ENCODE data around the gene LUC7L2.

Gene LUC7L2

DNA sequence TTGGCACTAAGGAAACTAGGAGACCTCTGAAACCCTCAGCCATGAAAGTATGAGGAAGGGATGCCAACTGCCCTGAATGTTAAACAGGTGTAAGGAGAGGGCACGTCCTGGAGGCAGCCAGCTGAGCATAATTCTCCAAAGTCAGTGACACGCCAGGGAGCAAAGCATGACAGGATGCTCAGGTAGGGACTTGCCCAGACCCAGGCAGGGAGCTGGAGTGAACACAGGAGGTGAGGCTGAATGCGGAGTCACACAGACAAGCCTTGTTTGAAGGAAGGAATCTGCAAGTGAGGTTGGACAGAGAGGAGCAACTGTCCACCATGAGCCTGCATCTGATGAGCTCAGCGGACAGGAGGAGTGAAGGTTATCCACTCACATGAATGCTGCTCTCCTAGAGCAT is 82.3 kb downstream of the LUC7L2 start:
- Histone ChIP-seq H3K36me3 (no peaks in the 10 kb centered on the region), H3K9me3 (no peaks in the 10 kb centered on the region), H3K4me3 (ENCODE audit: low read depth, low read length) (no peak overlapping the region), H3K27me3 (no peaks in the 10 kb centered on the region), H3K4me1 (no peaks in the 10 kb centered on the region)
- TF ChIP-seq, protein P1, sequence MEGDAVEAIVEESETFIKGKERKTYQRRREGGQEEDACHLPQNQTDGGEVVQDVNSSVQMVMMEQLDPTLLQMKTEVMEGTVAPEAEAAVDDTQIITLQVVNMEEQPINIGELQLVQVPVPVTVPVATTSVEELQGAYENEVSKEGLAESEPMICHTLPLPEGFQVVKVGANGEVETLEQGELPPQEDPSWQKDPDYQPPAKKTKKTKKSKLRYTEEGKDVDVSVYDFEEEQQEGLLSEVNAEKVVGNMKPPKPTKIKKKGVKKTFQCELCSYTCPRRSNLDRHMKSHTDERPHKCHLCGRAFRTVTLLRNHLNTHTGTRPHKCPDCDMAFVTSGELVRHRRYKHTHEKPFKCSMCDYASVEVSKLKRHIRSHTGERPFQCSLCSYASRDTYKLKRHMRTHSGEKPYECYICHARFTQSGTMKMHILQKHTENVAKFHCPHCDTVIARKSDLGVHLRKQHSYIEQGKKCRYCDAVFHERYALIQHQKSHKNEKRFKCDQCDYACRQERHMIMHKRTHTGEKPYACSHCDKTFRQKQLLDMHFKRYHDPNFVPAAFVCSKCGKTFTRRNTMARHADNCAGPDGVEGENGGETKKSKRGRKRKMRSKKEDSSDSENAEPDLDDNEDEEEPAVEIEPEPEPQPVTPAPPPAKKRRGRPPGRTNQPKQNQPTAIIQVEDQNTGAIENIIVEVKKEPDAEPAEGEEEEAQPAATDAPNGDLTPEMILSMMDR (IDR thresholded peaks at IDR 0.05; ENCODE audit: low read depth, low read length) = no peak
- DNase-seq = no peak

DNA sequence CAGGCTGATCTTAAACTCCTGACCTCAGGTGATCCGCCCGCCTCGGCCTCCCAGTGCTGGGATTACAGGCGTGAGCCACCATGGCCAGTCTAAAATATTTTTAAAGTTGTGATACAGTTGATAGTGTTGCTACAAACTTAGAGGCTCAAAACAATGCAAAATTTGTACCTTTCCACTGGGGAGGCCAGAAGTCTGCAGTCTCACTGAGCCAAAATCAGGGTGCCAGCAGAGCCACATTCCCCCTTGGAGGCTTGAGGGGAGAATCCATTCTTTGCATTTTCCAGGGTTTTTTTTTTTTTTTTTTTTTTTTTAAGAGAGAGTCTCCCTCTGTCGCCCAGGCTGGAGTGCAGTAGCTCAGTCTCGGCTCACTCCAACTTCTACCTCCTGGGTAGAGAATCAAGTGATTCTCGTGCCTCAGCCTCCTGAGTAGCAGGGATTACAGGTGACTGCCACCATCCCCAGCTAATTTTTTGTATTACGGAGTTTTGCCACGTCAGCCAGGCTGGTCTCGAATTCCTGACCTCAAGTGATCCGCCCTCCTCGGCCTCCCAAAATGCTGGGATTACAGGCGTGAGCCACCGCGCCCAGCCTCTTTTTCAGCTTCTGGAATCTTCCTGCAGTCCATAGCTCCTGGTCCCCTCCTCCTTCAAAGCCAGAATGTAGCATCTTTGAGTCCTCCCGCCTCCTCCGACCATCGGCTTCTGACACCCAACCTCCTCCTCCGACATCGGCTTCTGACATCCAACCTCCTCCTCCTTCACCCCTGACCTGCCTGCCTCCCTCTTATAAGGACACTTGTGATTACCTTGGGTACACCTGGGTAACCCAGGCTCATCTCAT is 86.6 kb downstream of the LUC7L2 start:
- H3K4me1 ChIP-seq = no peaks in the 10 kb centered on the region
- no peaks in the 10 kb centered on the region for H3K27me3 ChIP-seq
- H3K4me3 ChIP-seq (ENCODE audit: low read depth, low read length) = no peak overlapping the region
- no peaks in the 10 kb centered on the region for H3K36me3 ChIP-seq
- TF ChIP-seq, protein P1 (IDR thresholded peaks at IDR 0.05; ENCODE audit: low read depth, low read length) = no peak
- H3K9me3 ChIP-seq = no peaks in the 10 kb centered on the region
- no peak for DNase-seq

DNA sequence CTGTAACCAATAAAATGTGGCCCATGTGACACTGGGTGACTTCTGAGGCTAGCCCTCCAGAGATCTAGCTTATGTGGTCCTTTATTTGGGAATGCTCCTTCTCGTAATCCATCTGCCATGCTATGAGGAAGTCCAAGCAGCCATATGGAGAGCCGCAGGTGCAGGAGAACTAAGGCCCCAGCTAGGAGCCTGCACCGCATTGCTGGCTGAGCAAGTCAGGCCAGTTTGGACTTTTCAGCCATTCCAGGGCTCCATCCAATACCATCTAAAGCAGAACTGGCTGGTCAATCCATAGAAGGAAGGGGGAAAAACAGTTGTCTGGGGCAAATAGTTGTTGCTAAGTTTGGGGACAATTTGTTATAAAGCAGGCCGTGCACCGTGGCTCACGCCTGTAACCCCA is 91.2 kb downstream of the LUC7L2 start:
- Histone ChIP-seq H3K9me3 (no peaks in the 10 kb centered on the region), H3K4me3 (ENCODE audit: low read depth, low read length) (no peak overlapping the region), H3K4me1 (peaks cover 4% of the 10 kb centered on the region; the same call in 1 of the 2 replicates), H3K36me3 (no peaks in the 10 kb centered on the region), H3K27me3 (no peaks in the 10 kb centered on the region)
- DNase-seq = no peak
- TF ChIP-seq, protein P1 (IDR thresholded peaks at IDR 0.05; ENCODE audit: low read depth, low read length) = no peak

DNA sequence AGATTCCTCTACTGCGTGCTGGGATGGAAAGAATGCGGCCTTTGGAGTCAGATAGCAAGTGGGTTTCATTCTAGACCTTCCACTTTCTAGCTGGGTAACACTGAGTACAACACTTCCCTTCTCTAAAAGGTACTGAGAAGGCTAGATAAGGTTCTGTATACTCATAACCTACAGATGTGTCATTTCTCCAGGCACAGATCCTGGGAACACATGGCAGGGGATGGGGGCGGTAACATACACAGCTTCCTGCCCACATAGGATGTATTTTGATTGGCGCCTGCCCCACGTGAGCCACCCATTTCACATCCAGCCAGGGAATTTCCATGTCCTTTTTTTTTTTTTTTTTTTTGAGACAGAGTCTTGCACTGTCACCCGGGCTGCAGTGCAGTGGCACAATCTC is 91.9 kb downstream of the LUC7L2 start:
- no peak for DNase-seq
- Histone ChIP-seq H3K4me1 (peaks cover 4% of the 10 kb centered on the region; the same call in 1 of the 2 replicates), H3K36me3 (no peaks in the 10 kb centered on the region), H3K9me3 (no peaks in the 10 kb centered on the region), H3K4me3 (ENCODE audit: low read depth, low read length) (no peak overlapping the region), H3K27me3 (no peaks in the 10 kb centered on the region)
- TF ChIP-seq, protein P1 (IDR thresholded peaks at IDR 0.05; ENCODE audit: low read depth, low read length) = no peak

DNA sequence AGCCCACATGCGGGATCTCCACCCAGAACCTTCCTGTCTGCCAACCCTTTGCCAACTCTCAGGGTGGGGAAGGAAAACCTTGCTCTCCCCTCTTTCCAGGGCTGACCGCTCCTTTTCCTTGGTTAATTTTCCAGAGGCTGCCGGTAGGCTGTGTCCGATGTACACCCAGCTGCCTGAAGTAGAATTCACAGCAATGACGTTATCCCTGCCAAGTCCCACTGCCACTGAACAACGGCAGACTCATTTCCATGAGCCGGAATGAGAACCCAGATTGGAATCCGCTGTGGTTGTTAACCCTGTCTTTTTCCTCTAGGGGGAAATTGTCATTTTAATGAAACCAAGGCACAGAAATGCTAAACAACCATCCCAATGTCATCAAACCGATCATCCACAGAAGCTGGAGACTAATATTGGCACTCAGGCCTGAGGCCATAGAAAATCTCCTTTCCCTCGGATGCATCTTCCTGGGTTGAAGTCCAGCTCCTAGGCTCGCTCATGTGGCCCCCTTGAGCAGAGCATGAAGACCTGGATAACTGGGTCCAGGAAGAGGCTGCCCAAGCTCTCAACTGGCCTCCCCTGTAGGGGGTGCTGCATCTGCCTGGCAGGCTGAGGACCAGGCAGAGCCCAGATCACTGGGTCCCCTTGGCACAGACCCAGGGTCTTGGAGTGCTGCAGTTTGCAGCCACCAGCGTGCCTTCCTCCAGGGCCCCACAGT is 93.4 kb downstream of the LUC7L2 start:
- Histone ChIP-seq H3K9me3 (no peaks in the 10 kb centered on the region), H3K36me3 (no peaks in the 10 kb centered on the region), H3K27me3 (no peaks in the 10 kb centered on the region), H3K4me1 (peaks cover 4% of the 10 kb centered on the region; the same call in 1 of the 2 replicates), H3K4me3 (ENCODE audit: low read depth, low read length) (no peak overlapping the region)
- TF ChIP-seq, protein P1 (IDR thresholded peaks at IDR 0.05; ENCODE audit: low read depth, low read length) = peak; percentile 44; the same call in 1 of the 2 replicates
- peak; percentile 45 for DNase-seq

All from BE2C (cell line).